Measurements from ENCODE around the gene ZMIZ1.

ZMIZ1 gene

GRCh38 chr10:79238606-79239005 lies 169.8 kb downstream of the ZMIZ1 start:
- TF ChIP-seq, protein P1, sequence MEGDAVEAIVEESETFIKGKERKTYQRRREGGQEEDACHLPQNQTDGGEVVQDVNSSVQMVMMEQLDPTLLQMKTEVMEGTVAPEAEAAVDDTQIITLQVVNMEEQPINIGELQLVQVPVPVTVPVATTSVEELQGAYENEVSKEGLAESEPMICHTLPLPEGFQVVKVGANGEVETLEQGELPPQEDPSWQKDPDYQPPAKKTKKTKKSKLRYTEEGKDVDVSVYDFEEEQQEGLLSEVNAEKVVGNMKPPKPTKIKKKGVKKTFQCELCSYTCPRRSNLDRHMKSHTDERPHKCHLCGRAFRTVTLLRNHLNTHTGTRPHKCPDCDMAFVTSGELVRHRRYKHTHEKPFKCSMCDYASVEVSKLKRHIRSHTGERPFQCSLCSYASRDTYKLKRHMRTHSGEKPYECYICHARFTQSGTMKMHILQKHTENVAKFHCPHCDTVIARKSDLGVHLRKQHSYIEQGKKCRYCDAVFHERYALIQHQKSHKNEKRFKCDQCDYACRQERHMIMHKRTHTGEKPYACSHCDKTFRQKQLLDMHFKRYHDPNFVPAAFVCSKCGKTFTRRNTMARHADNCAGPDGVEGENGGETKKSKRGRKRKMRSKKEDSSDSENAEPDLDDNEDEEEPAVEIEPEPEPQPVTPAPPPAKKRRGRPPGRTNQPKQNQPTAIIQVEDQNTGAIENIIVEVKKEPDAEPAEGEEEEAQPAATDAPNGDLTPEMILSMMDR (IDR thresholded peaks at IDR 0.05; ENCODE audit: low read depth, low read length) = no peak
- DNase-seq (ENCODE audit: low read depth in 2 of 2) = no peak
- H3K4me3 ChIP-seq (replicated peaks in 1 of 2; ENCODE audit: low read depth in 2 of 2, low read length in 2 of 2) = no peak overlapping the region

DNA sequence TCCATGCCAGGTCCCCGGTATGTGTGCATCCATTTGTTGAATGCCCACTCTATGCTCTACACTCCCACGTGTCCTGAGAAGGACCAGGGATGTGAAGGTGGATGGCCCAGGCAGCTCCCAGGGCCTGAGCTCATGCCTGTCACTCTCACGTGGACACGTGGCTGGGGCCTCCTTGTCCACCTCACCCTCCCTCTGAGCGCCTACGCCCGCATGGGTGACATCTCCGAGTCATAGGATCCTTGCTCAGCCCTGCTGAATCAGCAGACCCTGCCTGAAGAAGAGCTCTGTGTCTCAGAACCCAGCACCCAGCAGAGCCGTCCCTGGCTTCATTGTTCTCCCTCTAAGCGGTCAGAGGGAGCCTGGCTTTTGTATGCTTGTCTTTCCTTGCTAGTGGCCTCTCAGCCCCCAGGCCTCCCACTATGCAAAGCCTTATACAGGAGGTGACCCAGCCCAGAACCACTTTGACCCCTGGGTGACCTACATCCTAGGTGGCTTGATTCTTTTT lies 170.6 kb downstream of the ZMIZ1 start:
- TF ChIP-seq, protein P1 (IDR thresholded peaks at IDR 0.05; ENCODE audit: low read depth, low read length) = no peak
- no peak overlapping the region for H3K4me3 ChIP-seq (replicated peaks in 1 of 2; ENCODE audit: low read depth in 2 of 2, low read length in 2 of 2)
- DNase-seq (ENCODE audit: low read depth in 2 of 2) = peak in 1 of 2 donors; percentile 49

- TF ChIP-seq, protein P1 (IDR thresholded peaks at IDR 0.05; ENCODE audit: low read depth, low read length) = no peak
- no peak overlapping the region for H3K4me3 ChIP-seq (replicated peaks in 1 of 2; ENCODE audit: low read depth in 2 of 2, low read length in 2 of 2)
- DNase-seq (ENCODE audit: low read depth in 2 of 2) = no peak
These were observed 171.3 kb downstream of the ZMIZ1 start for GRCh38 chr10:79239924-79240581.

DNA sequence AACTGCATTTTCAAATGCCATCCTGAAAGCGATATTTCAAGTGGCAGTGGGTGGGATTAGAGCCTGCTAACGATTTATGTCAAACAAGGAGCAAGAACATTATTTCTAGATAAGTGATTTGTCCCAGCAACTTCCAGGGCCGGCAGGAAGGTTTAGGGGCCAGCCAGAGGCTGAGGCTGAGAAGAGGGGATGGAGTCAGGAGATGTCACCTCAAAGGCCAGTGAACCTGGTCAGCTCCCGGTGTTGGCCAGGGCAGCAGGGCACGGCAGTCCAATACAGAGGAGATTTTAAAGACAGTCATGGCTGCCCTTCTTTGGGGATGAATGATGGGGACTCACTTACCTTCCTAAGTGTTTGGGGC lies 172.8 kb downstream of the ZMIZ1 start:
- no peak overlapping the region for H3K4me3 ChIP-seq (replicated peaks in 1 of 2; ENCODE audit: low read depth in 2 of 2, low read length in 2 of 2)
- TF ChIP-seq, protein P1 (IDR thresholded peaks at IDR 0.05; ENCODE audit: low read depth, low read length) = no peak
- no peak for DNase-seq (ENCODE audit: low read depth in 2 of 2)

DNA sequence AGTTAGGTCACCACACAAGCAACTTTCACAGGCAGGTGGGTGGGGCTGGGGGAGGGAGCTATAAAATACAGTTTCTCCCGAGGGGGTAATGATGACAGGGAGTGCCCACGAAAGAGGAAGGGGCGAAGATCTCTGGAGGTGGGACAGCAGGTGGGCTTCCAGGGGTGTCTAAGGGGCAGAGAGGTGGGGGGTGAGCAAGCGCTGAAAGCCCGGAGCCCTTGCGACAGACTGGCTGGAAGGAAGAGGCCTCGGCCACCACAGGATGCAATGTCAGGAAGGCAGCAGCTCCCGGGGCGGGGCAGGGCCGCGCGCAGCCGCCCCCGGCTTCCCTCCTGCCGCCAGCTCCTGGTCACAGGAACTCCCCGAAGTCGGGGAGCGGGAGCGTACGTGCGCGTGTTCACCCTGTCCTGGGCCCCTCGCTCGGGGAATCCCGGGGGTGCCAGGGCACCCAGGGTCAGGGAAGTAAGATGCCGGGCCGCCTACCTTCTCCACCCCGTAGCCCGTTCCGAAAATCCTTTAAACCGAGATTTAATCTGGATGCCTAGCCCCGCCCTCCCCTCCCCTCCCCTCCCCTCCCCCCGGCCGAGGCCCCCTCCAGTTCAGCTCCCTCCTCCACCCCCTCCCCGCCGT lies 173.3 kb downstream of the ZMIZ1 start:
- H3K4me3 ChIP-seq (replicated peaks in 1 of 2; ENCODE audit: low read depth in 2 of 2, low read length in 2 of 2) = peak overlapping the region; percentile 39 to 49
- TF ChIP-seq, protein P1 (IDR thresholded peaks at IDR 0.05; ENCODE audit: low read depth, low read length) = no peak
- peak; percentile 51 to 57 for DNase-seq (ENCODE audit: low read depth in 2 of 2)

DNA sequence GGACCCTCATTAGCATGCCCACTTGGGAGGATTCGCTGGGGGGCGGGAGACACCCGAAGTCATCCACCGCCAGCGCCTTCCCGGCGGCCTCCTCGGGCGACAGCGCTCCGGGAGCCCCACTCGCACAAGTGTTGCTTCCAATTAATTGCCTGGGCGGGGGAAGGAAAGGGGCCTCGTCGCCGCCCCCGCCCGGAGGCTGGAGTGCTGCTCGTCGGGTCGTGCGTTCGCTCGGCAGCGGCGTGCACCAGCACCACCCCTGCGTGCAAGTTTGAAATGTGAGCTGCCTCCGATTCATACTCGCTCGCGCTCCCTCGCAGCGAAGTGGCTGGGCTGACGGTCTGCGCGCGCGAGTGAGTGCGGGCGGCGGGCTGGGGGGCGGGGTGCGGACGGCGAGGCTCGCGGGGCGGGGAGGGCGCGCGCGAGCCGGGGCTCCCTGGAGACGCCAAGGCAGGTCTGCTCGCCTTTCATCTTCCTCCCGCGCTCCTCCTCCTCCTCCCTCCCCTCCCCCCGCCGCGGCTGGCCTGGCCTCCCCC lies 173.9 kb downstream of the ZMIZ1 start:
- peak; percentile 64 to 77 for DNase-seq (ENCODE audit: low read depth in 2 of 2)
- peak overlapping the region; percentile 39 to 49 for H3K4me3 ChIP-seq (replicated peaks in 1 of 2; ENCODE audit: low read depth in 2 of 2, low read length in 2 of 2)
- TF ChIP-seq, protein P1 (IDR thresholded peaks at IDR 0.05; ENCODE audit: low read depth, low read length) = no peak

Data from cardiac fibroblast (primary cell).